ENCODE measurements around the gene ZNF3. TPM values are rescaled to one million over a fixed set of nuclear protein-coding genes. Genes with fewer than 3 reads are reported as not detected.

ZNF3 gene
- total RNA-seq, 1 donor from 2014 or later, result 16.7 TPM

DNA sequence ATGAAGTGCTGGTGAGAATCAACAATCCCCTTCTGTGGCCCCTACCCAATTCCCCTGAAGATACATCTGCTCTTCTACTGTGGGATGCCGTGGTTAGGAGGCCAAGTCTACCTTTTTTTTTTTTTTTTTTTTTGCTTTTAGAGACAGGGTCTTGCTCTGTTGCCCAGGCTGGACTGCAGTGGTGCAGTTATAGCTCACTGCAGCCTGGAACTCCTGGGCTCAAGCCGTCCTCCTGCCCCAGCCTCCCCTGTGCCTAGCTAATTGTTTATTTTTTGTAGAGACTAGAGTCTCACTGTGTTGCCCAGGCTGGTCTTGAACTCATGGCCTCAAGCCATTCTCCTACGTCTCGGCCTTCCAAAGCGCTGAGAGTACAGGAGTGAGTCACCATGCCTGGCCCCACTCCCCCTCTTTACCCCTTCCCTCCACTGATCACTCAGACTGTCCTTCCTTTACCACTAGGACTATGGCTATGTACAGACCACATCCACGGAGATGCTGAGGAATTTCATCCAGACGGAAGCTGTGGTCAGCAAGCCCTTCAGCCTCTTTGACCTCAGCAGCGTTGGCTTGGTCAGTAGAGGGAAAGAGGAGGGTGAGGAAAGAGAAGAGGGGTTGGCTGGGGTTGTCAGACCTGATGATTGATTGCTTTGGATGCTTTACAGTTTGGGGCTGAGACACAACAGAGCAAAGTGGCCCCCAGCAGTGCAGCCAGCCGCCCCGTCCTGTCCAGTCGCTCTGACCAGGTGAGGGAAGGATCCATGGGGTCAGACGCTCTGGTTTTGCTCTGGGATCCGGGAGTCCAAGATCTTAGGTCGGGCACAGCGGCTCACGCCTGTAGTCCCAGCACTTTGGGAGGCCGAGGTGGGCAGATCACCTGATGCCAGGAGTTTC is 21.7 kb upstream of the ZNF3 start:
- Histone ChIP-seq H3K9me3 (no peaks in the 10 kb centered on the region), H3K36me3 (peaks cover 0 to 39% of the 10 kb centered on the region in 2 donors), H3K4me1 (peaks cover 34% of the 10 kb centered on the region), H3K27ac (no peak overlapping the region), H3K4me3 (no peak overlapping the region), H3K27me3 (no peaks in the 10 kb centered on the region)
- DNase-seq (ENCODE audit: extremely low spot score in 2 of 2), result no peak
- TF ChIP-seq, protein P1, sequence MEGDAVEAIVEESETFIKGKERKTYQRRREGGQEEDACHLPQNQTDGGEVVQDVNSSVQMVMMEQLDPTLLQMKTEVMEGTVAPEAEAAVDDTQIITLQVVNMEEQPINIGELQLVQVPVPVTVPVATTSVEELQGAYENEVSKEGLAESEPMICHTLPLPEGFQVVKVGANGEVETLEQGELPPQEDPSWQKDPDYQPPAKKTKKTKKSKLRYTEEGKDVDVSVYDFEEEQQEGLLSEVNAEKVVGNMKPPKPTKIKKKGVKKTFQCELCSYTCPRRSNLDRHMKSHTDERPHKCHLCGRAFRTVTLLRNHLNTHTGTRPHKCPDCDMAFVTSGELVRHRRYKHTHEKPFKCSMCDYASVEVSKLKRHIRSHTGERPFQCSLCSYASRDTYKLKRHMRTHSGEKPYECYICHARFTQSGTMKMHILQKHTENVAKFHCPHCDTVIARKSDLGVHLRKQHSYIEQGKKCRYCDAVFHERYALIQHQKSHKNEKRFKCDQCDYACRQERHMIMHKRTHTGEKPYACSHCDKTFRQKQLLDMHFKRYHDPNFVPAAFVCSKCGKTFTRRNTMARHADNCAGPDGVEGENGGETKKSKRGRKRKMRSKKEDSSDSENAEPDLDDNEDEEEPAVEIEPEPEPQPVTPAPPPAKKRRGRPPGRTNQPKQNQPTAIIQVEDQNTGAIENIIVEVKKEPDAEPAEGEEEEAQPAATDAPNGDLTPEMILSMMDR (IDR thresholded peaks at IDR 0.05), result no peak
- TF ChIP-seq POLR2A (IDR thresholded peaks at IDR 0.05) (no peak), POLR2AphosphoS5 (IDR thresholded peaks at IDR 0.05; ENCODE audit: insufficient read depth in 1 of 2, low read depth in 1 of 2) (no peak)
- intact Hi-C loops (cut with DNase I), result no loop called here

DNA sequence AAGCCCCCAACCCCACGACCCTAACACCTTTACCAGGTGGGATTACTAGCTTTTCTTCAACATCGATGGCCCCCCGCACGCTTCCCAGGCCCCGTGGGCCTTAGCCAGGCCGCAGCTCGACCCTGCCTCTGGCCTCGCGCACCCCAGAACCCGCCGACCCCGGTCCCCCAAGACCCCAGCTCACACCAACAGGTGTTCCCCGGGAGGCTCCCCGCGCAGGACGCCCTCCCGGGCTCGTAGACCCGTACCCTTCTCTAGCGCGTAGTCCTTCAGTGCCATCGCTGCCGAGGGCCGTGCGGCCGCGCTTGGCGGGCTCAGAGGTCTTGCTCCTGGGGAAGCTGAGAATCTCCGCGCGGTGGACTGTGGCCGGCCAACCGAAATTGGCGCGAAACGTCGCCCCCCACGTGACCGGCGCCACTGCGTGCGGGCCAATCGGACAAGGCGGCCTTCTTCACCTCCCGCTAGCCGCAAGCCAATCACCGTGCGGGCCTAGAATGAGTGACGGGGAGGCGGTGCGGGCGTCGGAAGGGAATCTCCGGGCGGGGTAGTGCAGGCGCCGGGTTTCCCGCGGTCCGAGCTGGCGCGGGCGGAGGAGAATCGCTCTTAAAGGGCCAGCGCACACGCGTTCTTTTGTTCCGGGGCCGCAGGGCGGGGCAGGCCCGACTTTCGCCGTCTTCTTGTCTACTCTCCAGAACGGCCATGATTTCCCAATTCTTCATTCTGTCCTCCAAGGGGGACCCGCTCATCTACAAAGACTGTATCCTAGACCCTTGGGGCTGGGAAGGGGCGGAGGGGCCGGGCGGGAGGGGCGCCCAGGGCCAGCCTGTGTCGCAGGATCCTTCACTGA is 19.7 kb upstream of the ZNF3 start, which contains the start of the genes AP4M1 and MCM7:
TSS of gene AP4M1 (plus strand) at position 628 of the 847 bp plus-strand sequence. CDS start at position 700, 72 bp downstream.
TSS of gene MCM7 (minus strand) at position 382 of the 847 bp plus-strand sequence. CDS start at position 279, 103 bp downstream.
- peaks cover 34% of the 10 kb centered on the region for H3K4me1 ChIP-seq
- peaks cover 0 to 41% of the 10 kb centered on the region in 2 donors for H3K36me3 ChIP-seq
- peak; percentile 76 to 90 for TF ChIP-seq POLR2AphosphoS5 (IDR thresholded peaks at IDR 0.05; ENCODE audit: insufficient read depth in 1 of 2, low read depth in 1 of 2)
- TF ChIP-seq POLR2A (IDR thresholded peaks at IDR 0.05), result no peak
- peak within 1 kb of the TSS; percentile 81 to 96 for H3K4me3 ChIP-seq
- peak within 1 kb of the TSS; percentile 95 for H3K27ac ChIP-seq
- H3K27me3 ChIP-seq, result no peaks in the 10 kb centered on the region
- intact Hi-C loops (cut with DNase I), result no loop called here
- peak; percentile 99 for DNase-seq (ENCODE audit: extremely low spot score in 2 of 2)
- H3K9me3 ChIP-seq, result no peaks in the 10 kb centered on the region

DNA sequence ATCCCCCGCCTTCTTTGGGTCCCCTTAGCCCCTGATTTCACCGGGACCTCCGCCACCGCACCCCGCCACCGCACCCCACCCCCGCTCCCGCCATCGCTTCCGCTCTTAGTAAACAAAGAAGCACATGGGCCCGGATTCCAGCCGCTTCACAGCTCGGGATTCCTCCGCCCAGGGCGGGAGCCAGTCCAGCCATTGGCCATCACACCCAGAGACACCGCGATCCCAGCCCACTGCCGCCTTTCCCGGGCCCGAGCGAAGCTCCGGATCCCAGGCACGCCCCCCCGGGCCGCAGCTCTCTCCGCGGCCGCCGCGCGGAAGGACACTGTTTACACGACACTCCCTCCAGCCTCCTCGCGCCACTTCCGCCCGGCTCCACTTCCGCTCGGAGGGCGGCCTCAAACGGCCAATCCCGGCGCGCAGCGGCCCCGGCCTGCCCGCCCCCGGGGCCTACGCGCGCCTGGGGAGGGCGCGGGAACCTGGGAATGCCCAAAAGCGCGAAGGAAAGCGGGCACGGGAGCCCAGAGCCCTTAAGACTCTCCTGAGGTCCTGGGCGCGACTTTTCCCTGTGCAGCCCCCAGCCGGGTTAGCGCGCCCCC is 19.0 kb upstream of the ZNF3 start:
- Histone ChIP-seq H3K9me3 (no peaks in the 10 kb centered on the region), H3K4me3 (peak overlapping the region; percentile 81 to 96), H3K27me3 (no peaks in the 10 kb centered on the region), H3K36me3 (peaks cover 3 to 48% of the 10 kb centered on the region in 2 donors), H3K4me1 (peaks cover 34% of the 10 kb centered on the region), H3K27ac (peak overlapping the region; percentile 95)
- TF ChIP-seq POLR2A (IDR thresholded peaks at IDR 0.05) (no peak), POLR2AphosphoS5 (IDR thresholded peaks at IDR 0.05; ENCODE audit: insufficient read depth in 1 of 2, low read depth in 1 of 2) (peak in 1 of 2 donors; percentile 92)
- TF ChIP-seq, protein P1 (IDR thresholded peaks at IDR 0.05), result no peak
- intact Hi-C loops (cut with DNase I), result no loop called here
- peak in 1 of 2 donors; percentile 96 for DNase-seq (ENCODE audit: extremely low spot score in 2 of 2)

DNA sequence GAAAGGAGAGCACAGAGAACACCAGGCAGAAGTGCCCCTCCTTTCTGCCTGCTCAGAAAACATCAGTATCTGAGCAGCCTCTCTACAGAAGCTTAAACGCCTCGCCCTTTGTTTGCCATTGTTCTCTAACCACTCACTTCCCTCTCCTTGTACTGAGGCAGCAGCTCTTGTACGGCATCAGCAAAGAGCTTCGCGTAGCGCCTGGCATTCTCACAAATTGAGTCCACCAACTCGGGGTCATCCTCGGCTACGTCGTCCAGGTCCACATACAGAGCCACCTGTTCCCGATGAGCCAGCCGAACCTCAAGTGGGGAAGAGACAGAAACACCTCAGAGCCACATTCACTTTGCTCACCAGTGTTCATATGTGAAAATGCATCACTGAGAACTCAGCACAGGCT is 17.9 kb upstream of the ZNF3 start:
- H3K27me3 ChIP-seq, result no peaks in the 10 kb centered on the region
- H3K4me3 ChIP-seq, result peak overlapping the region; percentile 81 to 96
- intact Hi-C loops (cut with DNase I), result no loop called here
- H3K36me3 ChIP-seq, result peaks cover 8 to 58% of the 10 kb centered on the region in 2 donors
- peak overlapping the region; percentile 95 for H3K27ac ChIP-seq
- TF ChIP-seq, protein P1 (IDR thresholded peaks at IDR 0.05), result no peak
- TF ChIP-seq POLR2A (IDR thresholded peaks at IDR 0.05) (no peak), POLR2AphosphoS5 (IDR thresholded peaks at IDR 0.05; ENCODE audit: insufficient read depth in 1 of 2, low read depth in 1 of 2) (no peak)
- H3K4me1 ChIP-seq, result peaks cover 34% of the 10 kb centered on the region
- no peaks in the 10 kb centered on the region for H3K9me3 ChIP-seq
- no peak for DNase-seq (ENCODE audit: extremely low spot score in 2 of 2)

DNA sequence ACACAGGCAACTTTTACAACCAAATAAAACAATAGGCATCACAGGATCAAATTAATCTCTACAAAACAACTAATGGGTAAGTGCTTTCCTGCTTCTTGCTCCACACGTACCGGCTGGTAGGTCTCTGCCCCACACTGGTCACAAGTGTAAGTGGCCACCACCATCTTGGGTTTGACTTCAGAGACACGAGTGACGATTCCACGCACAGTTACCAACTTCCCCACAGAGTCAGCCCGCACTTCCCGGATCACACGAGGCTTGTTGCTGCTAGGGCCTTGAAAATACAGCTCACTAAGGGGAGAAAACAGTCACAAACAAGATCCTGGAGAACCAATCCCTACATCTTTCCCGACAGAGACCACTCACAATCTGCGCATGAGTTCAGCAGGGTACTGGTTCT is 17.4 kb upstream of the ZNF3 start:
- DNase-seq (ENCODE audit: extremely low spot score in 2 of 2), result no peak

More for the DNA sequence above, 17.4 kb upstream of the ZNF3 start:
- peaks cover 8 to 56% of the 10 kb centered on the region in 2 donors for H3K36me3 ChIP-seq
- no peaks in the 10 kb centered on the region for H3K27me3 ChIP-seq
- H3K27ac ChIP-seq, result no peak overlapping the region
- intact Hi-C loops (cut with DNase I), result no loop called here
- H3K4me3 ChIP-seq, result no peak overlapping the region
- H3K4me1 ChIP-seq, result peaks cover 34% of the 10 kb centered on the region
- no peak for TF ChIP-seq POLR2AphosphoS5 (IDR thresholded peaks at IDR 0.05; ENCODE audit: insufficient read depth in 1 of 2, low read depth in 1 of 2)
- no peak for TF ChIP-seq POLR2A (IDR thresholded peaks at IDR 0.05)
- TF ChIP-seq, protein P1 (IDR thresholded peaks at IDR 0.05), result no peak
- no peaks in the 10 kb centered on the region for H3K9me3 ChIP-seq
